Panc1 (cell line): ENCODE measurements around the gene GRAPL.
"Not testable (repeated sequence)": the region's sequence is repeated elsewhere in the genome, so short reads cannot be mapped to it uniquely, and the experiment has no call there.

ENCODE experiments used
- POLR2AphosphoS5 ChIP-seq: IDR thresholded peaks from 2 replicates; pipeline ENCODE4 v1.6.1; 2012; ENCODE audit warnings: mild to moderate bottlenecking, low read depth, low read length, moderate library complexity
- TF ChIP-seq, protein P1 (sequence below): fragments of 450-650 bp; IDR thresholded peaks from 2 replicates; pipeline ENCODE4 v1.5.1; 2017; ENCODE audit warnings: mild to moderate bottlenecking

DNA sequence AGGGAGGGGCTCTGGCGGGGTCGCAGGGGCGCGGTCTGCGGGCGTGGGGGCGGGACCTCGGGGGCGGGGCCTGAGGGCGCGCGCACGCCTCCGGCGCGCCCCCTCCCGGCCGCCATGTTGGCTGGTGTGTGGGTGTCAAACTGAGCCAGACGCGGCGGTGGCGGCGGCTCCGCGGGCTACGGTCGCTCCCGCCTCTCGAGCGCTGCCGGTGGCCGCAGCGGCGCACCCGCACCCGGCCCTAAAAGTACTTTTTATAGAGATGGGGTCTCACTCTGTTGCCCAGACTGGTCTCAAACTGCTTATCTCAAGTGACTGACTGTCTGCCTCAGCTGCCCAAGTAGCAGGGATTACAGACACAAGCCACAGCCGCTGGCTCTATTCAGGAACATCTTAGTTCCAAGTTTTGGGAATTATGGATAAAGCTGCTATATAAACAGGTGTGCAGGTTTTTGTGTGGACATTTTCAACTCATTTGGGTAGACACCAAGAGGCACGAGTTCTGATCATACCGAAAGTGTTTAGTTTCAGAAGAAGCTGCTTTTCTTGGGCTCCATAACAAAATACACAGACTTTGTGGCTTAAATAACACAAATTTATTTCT lies 16.2 kb upstream of the GRAPL start:
- TF ChIP-seq, protein P1, sequence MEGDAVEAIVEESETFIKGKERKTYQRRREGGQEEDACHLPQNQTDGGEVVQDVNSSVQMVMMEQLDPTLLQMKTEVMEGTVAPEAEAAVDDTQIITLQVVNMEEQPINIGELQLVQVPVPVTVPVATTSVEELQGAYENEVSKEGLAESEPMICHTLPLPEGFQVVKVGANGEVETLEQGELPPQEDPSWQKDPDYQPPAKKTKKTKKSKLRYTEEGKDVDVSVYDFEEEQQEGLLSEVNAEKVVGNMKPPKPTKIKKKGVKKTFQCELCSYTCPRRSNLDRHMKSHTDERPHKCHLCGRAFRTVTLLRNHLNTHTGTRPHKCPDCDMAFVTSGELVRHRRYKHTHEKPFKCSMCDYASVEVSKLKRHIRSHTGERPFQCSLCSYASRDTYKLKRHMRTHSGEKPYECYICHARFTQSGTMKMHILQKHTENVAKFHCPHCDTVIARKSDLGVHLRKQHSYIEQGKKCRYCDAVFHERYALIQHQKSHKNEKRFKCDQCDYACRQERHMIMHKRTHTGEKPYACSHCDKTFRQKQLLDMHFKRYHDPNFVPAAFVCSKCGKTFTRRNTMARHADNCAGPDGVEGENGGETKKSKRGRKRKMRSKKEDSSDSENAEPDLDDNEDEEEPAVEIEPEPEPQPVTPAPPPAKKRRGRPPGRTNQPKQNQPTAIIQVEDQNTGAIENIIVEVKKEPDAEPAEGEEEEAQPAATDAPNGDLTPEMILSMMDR, result peak; percentile 76
- TF ChIP-seq POLR2AphosphoS5, result not testable (repeated sequence)
